ENCODE measurements around the gene SNX11.

SNX11 gene

DNA sequence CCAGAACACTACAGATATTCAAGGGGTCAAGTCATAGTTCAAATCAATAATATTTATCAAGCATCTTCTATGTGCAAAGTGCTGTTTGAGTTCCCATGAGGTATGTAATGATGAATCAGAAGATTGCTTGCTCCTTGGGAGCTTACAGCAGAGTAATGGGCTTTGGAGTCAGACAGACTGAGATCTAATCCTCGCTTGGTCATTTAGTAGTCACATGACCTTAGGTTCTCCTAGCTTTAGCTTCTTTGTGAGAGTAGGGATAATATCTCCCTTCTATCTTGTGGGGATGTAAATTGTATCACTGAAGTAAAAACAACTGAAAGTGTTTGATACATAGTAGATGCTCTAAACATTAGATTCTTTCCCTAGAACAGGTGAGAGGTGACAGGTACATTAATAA, 30.1 kb downstream of the SNX11 start:
- no peak for DNase-seq

DNA sequence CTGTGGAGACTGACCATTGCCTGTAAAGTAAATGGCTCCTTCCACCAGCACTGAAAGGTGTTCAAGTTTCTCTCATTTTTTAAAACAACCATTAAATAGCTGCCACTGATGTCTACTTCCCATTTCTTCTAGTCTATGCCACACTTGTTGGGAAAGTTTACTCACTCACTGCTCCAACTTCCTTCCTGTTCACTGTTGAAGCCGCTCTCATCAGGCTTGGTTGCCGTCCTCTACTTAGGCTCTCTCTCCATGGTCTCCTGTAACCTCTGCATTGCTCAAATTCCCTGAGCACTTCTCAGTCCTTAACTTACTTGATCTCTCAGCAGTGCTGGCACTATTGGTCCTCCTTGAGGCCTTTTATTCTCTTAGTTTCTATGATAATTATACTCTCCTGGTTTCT, 32.4 kb downstream of the SNX11 start:
- DNase-seq, result no peak

DNA sequence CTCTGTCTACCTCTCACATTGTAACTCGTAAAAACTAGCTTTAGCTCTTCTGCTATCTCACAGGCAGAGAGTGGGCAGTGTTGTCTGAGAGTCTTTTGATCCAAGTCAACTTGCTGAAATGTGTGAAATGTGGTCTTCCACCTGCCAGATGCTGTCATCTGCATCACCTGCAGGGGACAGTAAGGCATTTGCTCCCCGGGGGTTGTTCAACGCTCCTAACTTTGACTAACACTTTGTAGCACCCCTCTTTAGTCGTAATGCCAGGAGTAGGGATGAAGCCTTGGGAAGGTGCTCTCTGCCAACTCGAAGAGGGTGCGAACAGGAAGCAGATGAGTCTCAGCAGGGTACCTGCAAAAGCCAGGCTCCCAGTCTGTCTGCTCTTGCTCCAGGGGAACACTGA, 36.1 kb downstream of the SNX11 start:
- no peak for DNase-seq

- no peak for DNase-seq
Measured at GRCh38 chr17:48144231-48144630, 36.7 kb downstream of the SNX11 start.

DNA sequence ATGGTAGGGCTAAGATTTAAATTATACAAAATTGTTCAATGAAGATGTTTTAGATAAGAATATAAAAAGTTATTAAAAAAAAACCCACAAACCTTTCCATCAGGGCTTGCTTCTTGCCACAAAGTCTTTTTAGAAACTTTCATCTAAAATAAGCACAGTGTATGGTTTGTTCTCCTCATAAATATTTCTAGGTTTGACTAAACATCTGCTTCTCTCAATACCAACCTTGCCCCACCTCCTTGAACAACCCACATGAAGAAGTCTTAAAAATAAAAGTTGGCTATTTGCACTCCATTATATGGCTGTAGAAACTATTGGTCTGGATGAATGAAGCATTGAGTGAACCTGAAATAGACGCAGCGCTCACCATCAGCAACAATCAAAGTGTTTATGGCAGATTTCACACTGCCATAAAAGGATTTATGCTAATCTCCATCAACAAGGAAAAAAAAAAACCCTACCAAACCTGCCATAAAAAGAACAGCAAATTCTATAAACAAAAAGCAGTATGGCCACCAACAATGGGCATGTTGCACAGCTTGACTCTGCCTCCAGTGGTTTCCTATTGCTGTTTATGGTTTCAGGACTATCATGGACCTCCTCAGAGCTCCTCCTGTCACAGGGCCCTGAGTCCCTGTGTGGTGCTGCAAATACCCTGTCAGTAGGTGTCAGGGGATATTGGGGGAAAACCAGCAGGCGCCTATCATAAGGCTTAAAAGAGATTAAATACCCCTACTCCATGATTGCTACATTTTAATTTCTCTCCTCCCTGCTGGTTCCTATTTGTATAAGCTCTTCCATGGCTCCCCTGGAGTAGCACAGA, 37.6 kb downstream of the SNX11 start:
- no peak for DNase-seq

GRCh38 chr17:48148029-48148770, 40.6 kb downstream of the SNX11 start:
- no peak for DNase-seq

DNA sequence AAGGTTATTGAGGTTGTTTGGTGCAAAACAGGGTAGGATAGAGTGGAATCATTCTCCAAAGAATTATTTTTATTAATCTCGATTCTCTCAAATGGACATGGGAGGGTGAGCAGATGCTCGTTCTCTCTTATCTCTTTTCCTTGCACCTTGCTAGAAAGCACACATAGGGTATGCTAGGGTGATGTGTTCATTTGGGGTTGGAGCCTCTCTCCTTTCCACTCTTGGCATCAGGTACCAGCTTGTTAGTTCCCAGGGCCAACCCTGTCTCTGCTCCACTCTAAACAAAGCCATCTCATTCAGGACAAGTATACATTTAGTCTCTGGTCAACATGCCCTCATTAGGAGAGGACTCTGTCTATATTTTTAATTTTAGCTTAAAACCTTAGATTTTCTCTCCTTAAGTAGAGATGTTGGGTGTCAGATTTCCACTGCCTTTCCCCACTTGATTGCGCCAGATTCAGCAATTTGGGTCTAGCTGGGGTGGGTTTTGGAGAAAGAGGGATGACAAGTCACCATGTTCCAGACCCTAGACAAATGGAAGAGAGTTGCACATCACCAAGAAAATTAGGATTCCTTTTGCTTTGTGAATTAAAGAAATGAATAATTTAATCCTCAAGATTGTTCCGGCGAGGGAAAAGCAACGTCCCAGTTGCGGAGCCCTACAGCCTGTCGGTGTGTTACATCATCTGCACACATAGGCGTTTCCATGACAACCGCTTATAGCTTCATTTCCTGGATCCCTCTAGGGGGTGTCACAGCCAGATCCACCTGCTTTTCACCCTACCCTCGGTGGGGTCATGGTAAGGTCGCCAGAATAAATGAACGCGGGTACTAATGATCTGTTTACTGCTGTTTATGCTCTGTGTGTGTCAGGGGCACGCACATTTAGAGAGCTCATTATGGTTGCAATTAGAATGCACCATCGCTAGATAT, 41.6 kb downstream of the SNX11 start:
- DNase-seq, result no peak

DNA sequence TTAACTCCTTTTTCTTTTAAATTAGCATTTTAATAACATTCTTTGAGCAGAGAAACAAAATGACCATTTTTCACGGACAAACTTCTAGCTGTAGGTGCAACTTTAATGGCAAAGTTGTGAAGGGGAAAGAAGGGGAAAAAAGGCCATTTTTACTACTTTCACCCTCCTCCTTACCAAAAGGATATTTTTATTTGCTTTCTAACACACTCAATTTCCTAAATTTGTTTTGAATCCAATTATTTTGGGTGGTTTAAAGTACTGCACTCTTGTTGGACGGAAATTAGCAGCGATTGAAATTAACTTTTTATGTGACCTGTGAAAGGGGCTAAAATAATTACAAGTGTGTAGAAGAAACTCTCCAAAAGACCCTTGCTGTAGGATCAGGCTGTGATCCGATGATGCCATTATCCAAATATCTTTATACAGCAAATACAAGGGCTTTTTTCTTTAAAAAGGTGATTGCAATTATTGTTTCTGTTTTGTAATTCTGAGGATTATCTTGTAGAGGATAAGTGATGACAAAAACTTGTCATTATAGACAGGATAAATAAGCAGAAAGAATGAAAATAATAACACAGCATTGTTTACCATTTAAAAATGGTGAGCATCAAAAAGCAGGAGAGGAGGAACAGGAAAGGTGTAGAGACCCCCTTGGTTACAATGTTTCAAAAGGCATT, 42.4 kb downstream of the SNX11 start:
- DNase-seq, result no peak

- DNase-seq, result no peak
Measured at GRCh38 chr17:48150597-48151001, 43.0 kb downstream of the SNX11 start.

GRCh38 chr17:48151220-48151619, 43.7 kb downstream of the SNX11 start:
- no peak for DNase-seq

- DNase-seq, result no peak
Measured at GRCh38 chr17:48152289-48152688, 44.7 kb downstream of the SNX11 start.

DNA sequence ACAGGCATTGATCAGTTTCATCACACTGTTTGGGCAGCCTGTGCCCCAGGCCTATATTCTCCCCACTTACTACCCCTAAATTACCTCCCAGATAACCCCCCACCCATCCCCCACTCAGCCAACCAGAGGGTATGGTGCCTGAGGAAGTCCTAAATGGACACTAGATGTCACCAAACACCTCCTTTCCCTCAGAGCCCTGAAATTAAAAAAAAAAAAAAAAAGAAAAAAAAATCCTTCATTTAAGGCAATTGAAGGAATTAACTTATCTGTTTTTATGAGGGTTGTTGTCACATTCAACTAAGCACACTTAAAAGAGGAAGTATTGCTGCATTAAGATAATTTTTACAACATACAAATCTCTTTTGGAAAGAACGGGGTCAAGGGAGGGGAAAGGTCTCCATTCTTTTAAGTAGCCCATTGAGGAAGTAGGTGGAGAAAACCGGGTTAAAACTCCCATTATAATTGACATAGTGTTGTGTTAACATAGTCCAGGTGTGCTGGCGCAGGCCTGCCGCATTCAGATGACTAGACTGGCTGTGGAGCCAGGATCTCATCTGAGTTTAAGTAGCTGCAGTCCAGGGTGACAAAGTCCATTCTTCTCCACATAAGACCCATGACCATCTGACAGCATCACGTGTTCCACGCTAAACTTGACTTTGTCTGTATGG, 46.3 kb downstream of the SNX11 start:
- DNase-seq, result no peak

GRCh38 chr17:48155889-48156611, 48.5 kb downstream of the SNX11 start:
- no peak for DNase-seq

- DNase-seq, result no peak
Measured at GRCh38 chr17:48159232-48159631, 51.7 kb downstream of the SNX11 start.

DNA sequence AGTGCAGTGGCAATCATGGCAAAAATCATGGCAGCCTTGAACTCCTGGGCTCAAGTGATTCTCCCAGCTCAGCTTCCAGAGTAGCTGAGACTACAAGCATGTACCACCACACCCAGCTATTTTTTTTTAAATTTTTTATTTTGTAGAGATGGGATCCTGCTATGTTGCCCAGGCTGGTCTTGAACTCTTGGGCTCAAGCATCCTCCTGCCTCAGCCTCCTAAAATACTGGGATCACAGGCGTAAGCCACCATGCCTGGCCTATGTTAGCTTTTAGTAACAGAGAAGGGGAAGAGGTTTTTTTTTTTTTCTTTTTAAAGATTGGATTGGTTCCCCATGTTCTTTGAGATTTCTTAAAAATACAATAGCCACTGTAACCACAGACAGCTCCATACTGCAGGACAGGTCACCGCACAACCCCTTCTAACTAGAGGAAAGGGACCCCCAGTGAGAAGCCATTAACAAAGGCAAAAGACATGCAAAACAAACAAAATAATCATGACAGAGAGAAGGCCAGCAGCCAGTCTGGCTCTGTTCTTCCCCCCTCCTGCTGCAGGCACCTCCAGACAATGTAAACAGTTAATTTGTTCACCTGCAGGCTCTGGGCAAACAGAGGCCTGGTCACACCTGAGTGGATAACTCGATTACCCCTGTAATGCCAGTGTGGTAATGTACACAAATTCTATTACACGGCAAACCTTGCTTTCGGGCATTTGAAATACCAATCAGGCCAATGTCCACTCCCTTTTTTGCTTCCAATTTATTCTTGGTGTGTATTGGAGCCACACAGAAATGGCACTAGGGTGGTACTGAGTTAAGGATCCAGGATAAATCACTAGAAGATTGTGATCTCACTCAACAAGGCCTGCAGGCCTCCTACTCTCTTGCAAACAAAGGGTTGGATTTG, 52.9 kb downstream of the SNX11 start:
- no peak for DNase-seq

DNA sequence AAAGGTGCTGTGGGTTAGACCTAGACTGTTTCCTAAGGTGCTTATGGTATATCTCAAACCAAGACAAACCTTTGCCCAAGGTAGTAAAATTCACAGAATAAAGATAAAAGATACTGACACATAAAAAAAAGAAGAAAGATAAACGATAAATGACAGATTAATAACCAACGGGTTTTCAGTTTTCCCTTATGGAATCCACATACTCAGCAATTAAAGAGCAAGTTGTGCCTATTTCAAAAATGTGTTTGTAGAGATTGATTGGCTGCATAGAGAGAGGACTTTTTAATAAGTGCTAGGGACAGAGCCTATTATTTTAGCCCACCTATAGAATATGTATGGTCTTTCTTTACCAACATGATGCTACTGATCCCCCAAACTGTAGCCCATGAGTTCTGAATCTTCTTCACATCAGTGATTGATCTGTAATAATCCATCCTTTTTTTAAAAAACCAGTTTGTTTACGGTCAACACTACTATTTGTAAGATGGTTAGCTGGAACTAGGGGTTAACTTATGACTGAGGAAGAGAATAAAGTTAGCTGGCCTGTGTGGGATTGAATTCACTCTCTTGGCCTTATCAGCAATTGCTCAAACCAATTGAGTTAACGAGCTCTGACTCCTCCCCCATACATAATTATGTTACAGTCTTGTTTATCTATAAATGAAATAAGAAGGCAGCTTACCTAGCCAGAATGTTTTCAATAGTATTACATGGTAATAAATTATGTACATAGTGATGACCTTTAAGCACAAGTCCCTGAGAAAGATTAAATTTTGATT, 53.8 kb downstream of the SNX11 start:
- no peak for DNase-seq

GRCh38 chr17:48162306-48162934, 54.9 kb downstream of the SNX11 start:
- DNase-seq, result no peak

DNA sequence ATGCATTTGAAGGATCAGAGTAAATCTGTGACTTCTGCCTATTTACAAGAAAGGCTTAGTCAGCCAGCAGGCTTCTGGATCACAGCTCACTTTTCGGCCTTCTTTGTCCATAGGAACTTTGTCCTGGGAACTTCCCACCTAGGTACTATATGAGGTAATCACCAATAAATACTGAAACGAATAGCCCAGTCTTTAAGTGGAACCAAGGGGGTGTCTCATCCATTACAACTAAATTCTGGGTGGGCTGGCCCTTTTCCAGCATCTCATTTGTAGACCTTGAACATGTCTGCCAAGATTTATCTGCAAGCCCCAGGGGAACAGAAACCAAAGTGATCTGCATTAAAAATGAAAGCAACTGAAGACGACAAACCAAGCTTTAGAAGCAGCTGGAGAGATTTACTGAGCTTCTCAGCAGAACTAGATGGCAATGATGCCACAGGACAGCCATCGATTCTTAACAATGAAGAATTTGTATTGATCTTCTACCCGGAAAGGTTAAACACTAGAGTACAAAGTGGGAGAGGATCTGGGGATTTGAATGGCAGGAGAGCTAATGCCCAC, 55.5 kb downstream of the SNX11 start:
- DNase-seq, result no peak

GRCh38 chr17:48163809-48164208, 56.2 kb downstream of the SNX11 start:
- DNase-seq, result no peak

All from KG1 (cell line).